Effector memory CD8-positive, alpha-beta T cell (primary cell): ENCODE results near the gene GRIP1.
"Not testable (repeated sequence)": the region's sequence is repeated elsewhere in the genome, so short reads cannot be mapped to it uniquely, and the experiment has no call there.

Experiments
- ATAC-seq: fragments of 150-1000 bp; cut with Tn5 transposase; replicated peaks from 2 replicates; pipeline ENCODE4 v1.10.0; 2021; ENCODE audit warnings: mild to moderate bottlenecking, moderate library complexity
- DNase-seq, 3 experiments: peaks; one replicate each; pipeline ENCODE4 v3.0.0; 2021
- H3K27ac Mint-ChIP-seq, 2 donors: one replicate each; pipeline ENCODE4 v1.8.0; 2022; ENCODE audit warnings: mild to moderate bottlenecking in 2 of 2, mixed read lengths in 2 of 2, moderate library complexity in 2 of 2
- H3K27me3 Mint-ChIP-seq, 2 donors: one replicate each; pipeline ENCODE4 v1.8.0; 2022; ENCODE audit warnings: mixed read lengths in 2 of 2
- H3K36me3 Mint-ChIP-seq: one replicate; pipeline ENCODE4 v1.8.0; 2022; ENCODE audit warnings: mild to moderate bottlenecking, moderate library complexity, mixed read lengths; ENCODE audit not compliant: insufficient read depth
- H3K4me1 Mint-ChIP-seq, 2 donors: one replicate each; pipeline ENCODE4 v1.8.0; 2022; ENCODE audit warnings: low read depth in 2 of 2, mixed read lengths in 2 of 2
- H3K4me3 Mint-ChIP-seq, 2 donors: one replicate each; pipeline ENCODE4 v1.8.0; 2022; ENCODE audit warnings: mild to moderate bottlenecking in 2 of 2, mixed read lengths in 2 of 2, moderate library complexity in 2 of 2
- H3K9me3 Mint-ChIP-seq, 2 donors: one replicate each; pipeline ENCODE4 v1.8.0; 2022; ENCODE audit warnings: mixed read lengths in 2 of 2

Gene GRIP1

GRCh38 chr12:66500091-66500490, 178.8 kb downstream of the GRIP1 start:
- H3K4me1 Mint-ChIP-seq = no peaks in the 10 kb centered on the region
- H3K9me3 Mint-ChIP-seq = no peaks in the 10 kb centered on the region
- no peak for ATAC-seq
- DNase-seq = no peak
- H3K27ac Mint-ChIP-seq = no peak overlapping the region
- H3K36me3 Mint-ChIP-seq = no peaks in the 10 kb centered on the region
- H3K4me3 Mint-ChIP-seq = no peak overlapping the region
- peaks cover 18 to 37% of the 10 kb centered on the region in 2 donors for H3K27me3 Mint-ChIP-seq

- no peaks in the 10 kb centered on the region for H3K36me3 Mint-ChIP-seq
- no peak for ATAC-seq
- H3K4me1 Mint-ChIP-seq = no peaks in the 10 kb centered on the region
- H3K9me3 Mint-ChIP-seq = no peaks in the 10 kb centered on the region
- no peak overlapping the region for H3K4me3 Mint-ChIP-seq
- DNase-seq = no peak
- no peak overlapping the region for H3K27ac Mint-ChIP-seq
- H3K27me3 Mint-ChIP-seq = peaks cover 18 to 37% of the 10 kb centered on the region in 2 donors
Measured at GRCh38 chr12:66499000-66499399, 179.9 kb downstream of the GRIP1 start.

DNA sequence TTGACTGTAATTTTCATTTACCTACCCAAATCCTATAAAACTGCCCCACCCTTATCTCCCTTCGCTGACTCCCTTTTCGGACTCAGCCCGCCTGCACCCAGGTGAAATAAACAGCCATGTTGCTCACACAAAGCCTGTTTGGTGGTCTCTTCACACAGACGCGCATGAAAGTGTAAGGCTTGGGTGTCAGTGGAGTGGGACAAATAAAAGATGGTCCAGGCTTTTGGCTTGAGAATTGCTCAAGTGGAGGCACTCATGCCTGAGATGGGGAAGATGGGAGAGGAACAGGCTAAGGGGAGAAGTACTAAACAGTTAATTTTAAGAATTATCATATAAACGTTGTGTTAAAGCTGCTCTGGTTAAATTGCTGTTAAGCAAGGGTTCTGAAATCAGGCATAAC, 180.8 kb downstream of the GRIP1 start:
- not testable (repeated sequence) for H3K36me3 Mint-ChIP-seq, H3K27ac Mint-ChIP-seq

DNA sequence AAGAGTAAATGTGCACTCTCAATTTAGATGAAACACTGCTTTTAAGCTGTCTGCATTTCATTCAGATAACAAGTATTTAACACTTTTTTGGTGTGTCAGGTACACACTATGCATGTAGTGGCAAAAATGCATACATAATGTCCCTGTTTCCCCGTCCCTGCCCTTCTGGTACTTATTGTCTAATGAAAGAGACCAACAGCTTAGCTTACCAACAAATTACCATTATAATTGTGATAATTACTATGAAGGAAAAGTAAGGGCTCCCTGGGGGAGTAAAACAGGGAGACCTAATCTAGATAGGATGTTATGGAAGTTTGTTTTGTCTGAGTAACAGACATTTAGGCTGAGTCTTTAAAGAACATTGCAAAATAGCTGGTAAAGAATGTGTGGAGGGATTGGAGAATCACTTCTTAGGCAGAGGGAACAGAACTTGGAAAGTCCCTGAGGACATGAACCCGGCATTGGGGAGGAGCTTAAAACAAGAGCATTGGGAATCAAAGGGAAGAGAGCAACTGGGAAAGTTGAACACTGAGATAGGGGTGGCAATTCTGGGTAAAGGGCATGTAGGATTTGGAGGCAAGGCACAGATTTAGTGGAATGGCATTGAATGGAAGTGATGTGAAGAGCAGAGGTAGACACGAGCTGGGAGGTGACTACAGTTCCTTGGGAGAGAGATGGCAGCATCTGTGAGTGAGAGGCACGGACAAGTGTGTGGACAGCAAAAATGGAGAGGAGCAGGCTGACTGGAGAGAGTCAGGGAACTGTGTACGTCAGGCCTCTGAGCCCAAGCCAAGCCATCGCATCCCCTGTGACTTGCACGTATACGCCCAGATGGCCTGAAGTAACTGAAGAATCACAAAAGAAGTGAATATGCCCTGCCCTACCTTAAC, 181.6 kb downstream of the GRIP1 start:
- Mint-ChIP-seq H3K36me3 (no peaks in the 10 kb centered on the region), H3K27me3 (peaks cover 18 to 25% of the 10 kb centered on the region in 2 donors), H3K4me3 (no peak overlapping the region), H3K27ac (no peak overlapping the region), H3K9me3 (no peaks in the 10 kb centered on the region), H3K4me1 (no peaks in the 10 kb centered on the region)
- DNase-seq = no peak
- ATAC-seq = no peak

More for the DNA sequence above, 180.8 kb downstream of the GRIP1 start:
- ATAC-seq, H3K9me3 Mint-ChIP-seq, H3K4me1 Mint-ChIP-seq, DNase-seq, H3K4me3 Mint-ChIP-seq: not testable (repeated sequence)
- H3K27me3 Mint-ChIP-seq = peaks cover 18 to 31% of the 10 kb centered on the region in 2 donors

GRCh38 chr12:66496595-66496994, 182.3 kb downstream of the GRIP1 start:
- H3K9me3 Mint-ChIP-seq = no peaks in the 10 kb centered on the region
- no peak for ATAC-seq
- no peak overlapping the region for H3K4me3 Mint-ChIP-seq
- no peaks in the 10 kb centered on the region for H3K36me3 Mint-ChIP-seq
- no peak overlapping the region for H3K27ac Mint-ChIP-seq
- no peaks in the 10 kb centered on the region for H3K4me1 Mint-ChIP-seq
- peaks cover 19 to 27% of the 10 kb centered on the region in 2 donors for H3K27me3 Mint-ChIP-seq
- no peak for DNase-seq

- DNase-seq = no peak
Measured at GRCh38 chr12:66495709-66496108, 183.2 kb downstream of the GRIP1 start.

DNA sequence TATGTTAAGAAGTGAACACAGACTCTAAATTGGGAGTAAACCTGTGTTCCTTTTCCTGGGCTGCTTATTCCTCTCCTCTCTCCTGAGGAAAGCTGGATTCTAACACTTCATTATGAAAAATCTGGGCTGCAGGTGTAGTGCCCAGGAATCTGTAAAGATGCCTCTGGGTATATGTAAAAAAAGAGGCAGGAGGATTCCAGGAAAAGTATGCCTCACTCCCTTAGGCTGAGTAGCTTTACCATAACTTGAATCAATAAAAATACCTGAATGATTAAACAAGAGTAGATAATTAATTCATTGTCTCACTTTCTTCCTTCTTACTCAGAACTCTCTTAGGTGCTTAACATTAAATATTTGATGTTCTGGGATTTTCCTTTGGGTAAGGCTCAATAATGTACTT, 185.1 kb downstream of the GRIP1 start:
- ATAC-seq = no peak
- peaks cover 35 to 54% of the 10 kb centered on the region in 2 donors for H3K27me3 Mint-ChIP-seq
- DNase-seq = no peak
- no peak overlapping the region for H3K27ac Mint-ChIP-seq
- H3K4me1 Mint-ChIP-seq = no peaks in the 10 kb centered on the region
- no peak overlapping the region for H3K4me3 Mint-ChIP-seq
- no peaks in the 10 kb centered on the region for H3K9me3 Mint-ChIP-seq
- H3K36me3 Mint-ChIP-seq = no peaks in the 10 kb centered on the region

More at GRCh38 chr12:66495709-66496108, 183.2 kb downstream of the GRIP1 start:
- peaks cover 28 to 35% of the 10 kb centered on the region in 2 donors for H3K27me3 Mint-ChIP-seq
- H3K4me1 Mint-ChIP-seq = no peaks in the 10 kb centered on the region
- no peak overlapping the region for H3K27ac Mint-ChIP-seq
- no peaks in the 10 kb centered on the region for H3K9me3 Mint-ChIP-seq
- H3K36me3 Mint-ChIP-seq = no peaks in the 10 kb centered on the region
- ATAC-seq = no peak
- H3K4me3 Mint-ChIP-seq = no peak overlapping the region

- no peaks in the 10 kb centered on the region for H3K36me3 Mint-ChIP-seq
- no peaks in the 10 kb centered on the region for H3K9me3 Mint-ChIP-seq
Measured at GRCh38 chr12:66491853-66492252, 187.0 kb downstream of the GRIP1 start.

DNA sequence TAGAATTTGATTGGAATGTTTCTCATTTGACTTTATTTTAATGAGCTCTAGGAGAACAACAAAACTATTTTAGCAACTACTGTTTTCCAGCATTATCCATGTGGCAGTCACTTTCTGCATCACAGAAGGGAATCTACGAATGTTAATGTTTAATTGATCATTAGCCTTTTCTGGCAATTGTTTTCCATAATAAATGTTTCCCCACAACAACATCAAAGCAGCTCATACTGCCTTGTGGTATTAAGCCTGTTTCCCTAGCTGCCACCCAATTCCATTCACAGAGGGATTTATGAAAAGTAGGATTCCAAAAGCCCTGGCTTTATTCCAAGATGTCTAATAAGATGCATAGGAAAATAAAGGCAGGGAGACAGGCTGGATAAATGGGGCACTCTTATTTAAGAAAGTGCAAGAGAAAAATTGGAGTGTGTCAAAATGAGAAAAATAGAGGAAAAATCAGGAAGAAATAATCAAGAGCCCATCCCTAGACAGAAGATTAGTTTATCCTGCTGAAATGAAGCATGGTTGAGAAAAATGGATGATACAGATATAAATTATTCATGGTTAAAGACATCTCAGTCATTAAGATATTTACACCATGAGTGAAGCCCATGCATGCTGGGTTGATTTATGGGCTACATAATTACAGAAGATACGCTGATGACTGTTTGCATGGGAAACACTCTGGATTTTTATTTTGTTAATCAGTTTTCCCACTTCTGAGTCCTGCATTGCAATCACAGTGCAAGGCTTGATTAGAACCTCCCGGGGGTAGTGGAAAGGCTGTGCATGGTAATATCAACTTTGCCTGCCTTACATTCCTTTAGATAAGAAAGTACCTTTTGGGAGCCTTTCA, 196.3 kb downstream of the GRIP1 start:
- peaks cover 5 to 8% of the 10 kb centered on the region in 2 donors for H3K27me3 Mint-ChIP-seq
- no peaks in the 10 kb centered on the region for H3K36me3 Mint-ChIP-seq
- H3K27ac Mint-ChIP-seq = no peak overlapping the region
- no peak for DNase-seq
- ATAC-seq = no peak
- no peaks in the 10 kb centered on the region for H3K4me1 Mint-ChIP-seq
- H3K4me3 Mint-ChIP-seq = no peak overlapping the region
- peaks cover 0 to 7% of the 10 kb centered on the region in 2 donors for H3K9me3 Mint-ChIP-seq

More at GRCh38 chr12:66491853-66492252, 187.0 kb downstream of the GRIP1 start:
- Mint-ChIP-seq H3K4me3 (no peak overlapping the region), H3K27ac (no peak overlapping the region), H3K4me1 (no peaks in the 10 kb centered on the region), H3K27me3 (peaks cover 36 to 44% of the 10 kb centered on the region in 2 donors)
- DNase-seq (no peak), ATAC-seq (no peak)

- H3K4me3 Mint-ChIP-seq = no peak overlapping the region
- DNase-seq (no peak), ATAC-seq (no peak)
- H3K27ac Mint-ChIP-seq = no peak overlapping the region
- H3K27me3 Mint-ChIP-seq = peaks cover 31 to 38% of the 10 kb centered on the region in 2 donors
- no peaks in the 10 kb centered on the region for H3K36me3 Mint-ChIP-seq
- peaks cover 0 to 8% of the 10 kb centered on the region in 2 donors for H3K9me3 Mint-ChIP-seq
- H3K4me1 Mint-ChIP-seq = no peaks in the 10 kb centered on the region
Measured at GRCh38 chr12:66467932-66468331, 210.9 kb downstream of the GRIP1 start.

DNA sequence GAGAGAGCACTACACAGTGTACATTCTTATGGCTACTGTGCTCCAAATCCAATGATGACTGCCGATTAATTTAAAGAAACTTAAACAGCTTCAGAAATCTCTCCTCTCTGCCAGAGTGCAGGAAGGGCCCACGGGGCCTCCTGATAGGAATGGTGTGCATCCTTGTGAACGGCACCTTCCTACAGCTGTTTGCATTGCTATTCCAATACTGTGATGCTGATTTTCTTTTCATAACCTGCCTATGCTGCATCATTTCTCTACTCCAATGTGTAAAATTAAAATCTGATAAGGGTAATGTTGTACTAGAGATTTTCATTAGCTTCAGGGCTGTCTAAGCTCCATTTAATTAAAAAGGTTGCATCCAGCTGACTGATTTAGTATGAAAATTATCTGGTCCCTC, 217.5 kb downstream of the GRIP1 start:
- no peaks in the 10 kb centered on the region for H3K36me3 Mint-ChIP-seq
- DNase-seq (no peak), ATAC-seq (no peak)
- no peak overlapping the region for H3K27ac Mint-ChIP-seq
- H3K4me1 Mint-ChIP-seq = no peaks in the 10 kb centered on the region
- peaks cover 20 to 23% of the 10 kb centered on the region in 2 donors for H3K27me3 Mint-ChIP-seq
- H3K9me3 Mint-ChIP-seq = no peaks in the 10 kb centered on the region
- H3K4me3 Mint-ChIP-seq = no peak overlapping the region

DNA sequence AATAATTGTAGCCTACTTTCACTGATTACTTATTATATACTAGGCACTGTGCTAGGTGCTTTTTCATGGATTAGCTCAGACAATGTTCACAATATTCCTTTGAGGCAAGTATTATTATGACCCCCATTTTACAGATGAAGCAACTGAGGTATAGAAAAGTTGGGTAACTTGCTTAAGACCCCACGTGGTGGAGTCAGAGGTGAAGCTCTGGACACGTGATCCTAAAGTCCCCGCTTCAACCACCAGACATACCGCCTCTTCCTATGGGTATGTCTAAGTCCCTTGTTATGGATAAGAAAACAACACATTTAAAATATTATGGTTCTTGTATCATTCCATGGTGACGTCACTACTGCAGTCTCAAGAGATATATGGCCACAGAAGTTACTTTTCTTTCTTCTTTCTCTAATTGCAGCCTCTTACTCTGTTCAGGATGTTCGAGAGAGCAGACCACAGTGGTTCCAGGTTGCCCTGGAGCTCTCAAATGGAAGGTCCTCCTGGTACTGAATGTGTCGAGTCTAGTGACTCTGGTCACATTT, 218.9 kb downstream of the GRIP1 start:
- no peaks in the 10 kb centered on the region for H3K9me3 Mint-ChIP-seq
- no peaks in the 10 kb centered on the region for H3K36me3 Mint-ChIP-seq
- H3K27ac Mint-ChIP-seq = no peak overlapping the region
- peaks cover 21 to 23% of the 10 kb centered on the region in 2 donors for H3K27me3 Mint-ChIP-seq
- H3K4me3 Mint-ChIP-seq = no peak overlapping the region
- DNase-seq (no peak), ATAC-seq (no peak)
- no peaks in the 10 kb centered on the region for H3K4me1 Mint-ChIP-seq

DNA sequence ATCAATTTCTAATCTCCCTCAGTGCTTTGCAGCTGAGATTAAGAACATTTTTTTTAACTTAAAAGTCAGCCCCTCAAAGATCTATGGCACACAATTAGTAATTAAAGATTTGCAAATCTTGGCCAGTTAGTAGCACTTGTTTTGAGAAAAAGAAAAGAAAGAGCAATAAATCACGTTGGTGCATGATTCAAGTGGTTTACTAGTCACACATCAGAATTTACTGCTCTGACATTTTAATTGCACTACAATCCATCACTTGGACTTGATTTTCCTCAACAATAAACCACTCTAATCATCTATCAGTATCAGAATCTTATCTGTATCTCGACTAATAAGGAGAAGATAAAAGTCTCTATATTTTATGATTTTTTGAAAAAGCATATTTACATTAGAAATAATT, 222.3 kb downstream of the GRIP1 start:
- H3K4me3 Mint-ChIP-seq = no peak overlapping the region
- H3K27me3 Mint-ChIP-seq = peaks cover 24 to 40% of the 10 kb centered on the region in 2 donors
- DNase-seq (no peak), ATAC-seq (no peak)
- no peaks in the 10 kb centered on the region for H3K4me1 Mint-ChIP-seq
- no peaks in the 10 kb centered on the region for H3K36me3 Mint-ChIP-seq
- H3K9me3 Mint-ChIP-seq = no peaks in the 10 kb centered on the region
- H3K27ac Mint-ChIP-seq = no peak overlapping the region
